ENCODE data around the gene CCDC15. TPM values are rescaled to one million over a fixed set of nuclear protein-coding genes. Genes with fewer than 3 reads are reported as not detected.
A peak's percentile ranks its signal among the peaks of the same experiment; 100 is the strongest.

CCDC15 gene, protein sequence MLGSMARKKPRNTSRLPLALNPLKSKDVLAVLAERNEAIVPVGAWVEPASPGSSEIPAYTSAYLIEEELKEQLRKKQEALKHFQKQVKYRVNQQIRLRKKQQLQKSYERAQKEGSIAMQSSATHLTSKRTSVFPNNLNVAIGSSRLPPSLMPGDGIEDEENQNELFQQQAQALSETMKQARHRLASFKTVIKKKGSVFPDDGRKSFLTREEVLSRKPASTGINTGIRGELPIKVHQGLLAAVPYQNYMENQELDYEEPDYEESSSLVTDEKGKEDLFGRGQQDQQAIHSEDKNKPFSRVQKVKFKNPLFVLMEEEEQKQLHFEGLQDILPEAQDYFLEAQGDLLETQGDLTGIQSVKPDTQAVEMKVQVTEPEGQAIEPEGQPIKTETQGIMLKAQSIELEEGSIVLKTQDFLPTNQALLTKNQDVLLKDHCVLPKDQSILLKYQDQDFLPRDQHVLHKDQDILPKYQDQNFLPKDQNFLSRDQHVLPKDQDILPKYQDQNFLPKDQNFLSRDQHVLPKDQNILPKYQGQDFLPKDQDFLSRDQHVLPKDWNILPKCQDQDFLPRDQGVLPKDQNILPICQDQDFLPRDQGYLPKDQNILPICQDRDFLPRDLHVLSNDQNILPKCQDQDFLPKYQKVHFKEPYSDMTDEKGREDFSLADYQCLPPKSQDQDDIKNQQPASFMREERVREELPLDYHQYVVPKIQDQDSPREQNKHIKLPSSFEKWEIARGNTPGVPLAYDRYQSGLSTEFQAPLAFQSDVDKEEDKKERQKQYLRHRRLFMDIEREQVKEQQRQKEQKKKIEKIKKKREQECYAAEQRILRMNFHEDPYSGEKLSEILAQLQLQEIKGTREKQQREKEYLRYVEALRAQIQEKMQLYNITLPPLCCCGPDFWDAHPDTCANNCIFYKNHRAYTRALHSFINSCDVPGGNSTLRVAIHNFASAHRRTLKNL
- 7.0 TPM for total RNA-seq
- 1.7 TPM for polyA plus RNA-seq
- long read RNA-seq, donor 1, result 0 reads
- long read RNA-seq, donor 2, result 0 reads
- long read RNA-seq, donor 3, partial matches to known transcripts, result 0 of 1 reads
- long read RNA-seq, donor 3, other reads (novel, unspliced or antisense), result 0 of 1 reads
- long read RNA-seq, donor 4, result 0 reads
- long read RNA-seq, donor 5, result 0 reads
- long read RNA-seq, donor 6, result 0 reads
- long read RNA-seq, donor 7, result 0 reads
- long read RNA-seq, donor 8, result 0 reads
- long read RNA-seq, donor 9, result 0 reads
- long read RNA-seq, donor 10, result 0 reads

DNA sequence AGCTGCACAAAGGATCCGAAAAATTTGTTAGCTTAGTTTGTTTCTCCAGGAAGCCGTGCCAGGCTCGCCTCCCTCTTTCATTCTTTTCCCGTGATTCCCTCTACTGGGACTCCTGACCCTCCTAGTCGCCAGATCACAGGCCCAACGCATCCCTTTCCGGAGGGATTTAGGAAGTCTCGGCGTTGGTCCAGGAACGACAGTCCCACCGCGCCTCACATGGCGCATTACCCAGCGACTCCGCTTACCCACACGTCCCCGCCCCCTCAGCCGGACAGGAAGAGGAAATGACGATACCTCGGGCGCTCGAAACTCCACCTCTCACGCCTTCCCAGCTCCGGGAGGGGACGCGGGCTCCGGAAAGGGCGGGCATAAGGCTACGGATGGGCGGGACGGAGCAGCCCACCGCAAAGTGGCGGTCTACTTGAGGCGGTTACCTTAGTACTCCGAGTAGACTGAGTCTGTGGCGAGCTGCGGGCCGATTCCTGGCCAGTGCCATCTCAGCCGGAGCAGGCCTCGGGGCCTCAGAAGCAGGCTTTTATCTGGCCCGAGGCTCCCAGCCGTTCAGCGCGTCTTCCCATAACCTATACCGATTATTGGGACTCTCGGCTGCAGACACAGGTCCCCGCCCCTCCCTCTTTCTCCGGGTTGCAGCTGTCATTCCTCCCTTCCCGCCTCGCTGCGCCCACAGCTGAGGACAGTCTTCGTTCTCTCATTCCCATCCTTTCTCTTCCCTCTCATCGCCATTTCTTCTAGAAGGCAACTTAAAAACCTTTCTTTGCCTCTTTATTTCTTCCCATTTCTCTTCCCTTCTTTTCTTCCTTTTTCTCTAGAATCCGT, at the start of gene CCDC15:
Gene CCDC15, plus strand, starts transcription at position 450 of the 837 bp plus-strand sequence. CDS start 531 bp downstream, outside the sequence.
- H3K27ac ChIP-seq (ENCODE audit: low read depth in 1 of 2, low read length in 1 of 2), result peak within 1 kb of the TSS; percentile 87 to 89
- peaks cover 11 to 20% of the 10 kb centered on the region in 2 donors for H3K4me1 ChIP-seq (ENCODE audit: control insufficient read depth in 2 of 2, insufficient read depth in 2 of 2, low read length in 2 of 2)
- peak within 1 kb of the TSS; percentile 75 to 78 for H3K4me3 ChIP-seq (ENCODE audit: low read length in 2 of 2)
- H3K36me3 ChIP-seq (ENCODE audit: control insufficient read depth in 2 of 2, insufficient read depth in 2 of 2, low read length in 1 of 2), result no peaks in the 10 kb centered on the region
- WGBS, result under 1% methylated on average over 54 of the region's 54 CpGs
- DNase-seq (ENCODE audit: low read depth in 6 of 9, low spot score in 9 of 9), result peak; percentile 88 to 98 (median 93)
- peaks cover 0 to 3% of the 10 kb centered on the region in 2 donors for H3K9me3 ChIP-seq (ENCODE audit: control insufficient read depth in 2 of 2, insufficient read depth in 1 of 2, low read length in 1 of 2)
- H3K27me3 ChIP-seq (ENCODE audit: control insufficient read depth in 2 of 2, insufficient read depth in 1 of 2, low read length in 1 of 2), result no peaks in the 10 kb centered on the region

DNA sequence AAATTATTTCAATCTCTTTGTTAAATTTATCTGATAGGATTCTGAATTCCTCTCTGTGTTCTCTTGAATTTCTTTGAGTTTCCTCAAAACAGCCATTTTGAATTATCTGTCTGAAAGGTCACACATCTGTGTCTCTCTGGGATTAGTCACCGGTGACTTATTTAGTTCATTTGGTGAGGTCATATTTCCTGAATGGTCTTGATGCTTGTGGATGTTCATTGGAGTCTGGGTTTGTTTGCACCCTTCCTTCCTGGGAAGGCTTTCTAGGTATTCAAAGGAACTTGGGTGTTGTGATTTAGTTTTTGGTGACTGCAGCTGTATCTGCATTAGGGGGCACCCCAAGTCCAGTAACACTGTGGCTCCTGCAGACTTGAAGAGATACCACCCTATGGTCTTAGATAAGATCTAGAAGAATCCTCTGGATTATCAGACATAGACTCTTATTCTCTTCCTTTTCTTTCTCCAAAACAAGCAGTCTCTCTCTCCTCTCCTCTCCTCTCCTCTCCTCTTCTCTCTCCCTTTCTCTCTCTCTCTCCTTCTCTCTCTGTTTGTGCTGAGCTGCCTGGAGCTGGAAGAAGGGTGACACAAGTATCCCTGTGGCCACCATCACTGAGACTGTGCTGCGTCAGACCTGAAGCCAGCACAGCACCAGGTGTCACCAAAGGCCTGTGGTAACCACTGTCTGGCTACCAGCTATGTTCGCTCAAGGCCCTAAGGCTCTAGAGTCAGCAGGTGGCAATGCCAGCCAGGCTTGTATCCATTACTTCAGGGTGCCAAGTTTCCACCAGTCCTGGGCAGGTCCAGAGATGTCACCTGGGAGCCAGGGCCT, 38.2 kb upstream of the CCDC15 start:
- H3K4me3 ChIP-seq (ENCODE audit: low read length in 2 of 2), result no peak overlapping the region
- no peaks in the 10 kb centered on the region for H3K36me3 ChIP-seq (ENCODE audit: control insufficient read depth in 2 of 2, insufficient read depth in 2 of 2, low read length in 1 of 2)
- H3K9me3 ChIP-seq (ENCODE audit: control insufficient read depth in 2 of 2, insufficient read depth in 1 of 2, low read length in 1 of 2), result no peaks in the 10 kb centered on the region
- peaks cover under 1 to 5% of the 10 kb centered on the region in 2 donors for H3K4me1 ChIP-seq (ENCODE audit: control insufficient read depth in 2 of 2, insufficient read depth in 2 of 2, low read length in 2 of 2)
- 91% methylated on average over 3 of the region's 3 CpGs for WGBS
- peaks cover 0 to under 1% of the 10 kb centered on the region in 2 donors for H3K27me3 ChIP-seq (ENCODE audit: control insufficient read depth in 2 of 2, insufficient read depth in 1 of 2, low read length in 1 of 2)
- no peak overlapping the region for H3K27ac ChIP-seq (ENCODE audit: low read depth in 1 of 2, low read length in 1 of 2)
- DNase-seq (ENCODE audit: low read depth in 6 of 9, low spot score in 9 of 9), result no peak

DNA sequence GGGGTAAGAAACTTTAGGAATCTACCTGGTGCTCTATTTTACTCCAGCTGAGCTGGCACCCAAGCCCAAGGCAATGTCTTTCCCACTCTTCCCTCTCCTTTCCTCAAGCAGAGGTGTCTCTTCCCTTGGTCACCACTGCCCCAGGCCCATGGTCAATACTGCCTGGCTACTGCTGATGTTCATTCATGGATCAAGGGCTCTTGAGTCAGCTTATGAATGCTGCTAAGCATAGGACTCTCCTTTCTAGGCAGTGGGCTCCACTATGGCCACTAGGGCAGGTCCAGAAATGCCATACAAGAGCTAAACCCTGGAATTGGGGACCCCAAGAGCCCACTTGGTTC, 37.7 kb upstream of the CCDC15 start:
- H3K4me3 ChIP-seq (ENCODE audit: low read length in 2 of 2), result no peak overlapping the region
- H3K4me1 ChIP-seq (ENCODE audit: control insufficient read depth in 2 of 2, insufficient read depth in 2 of 2, low read length in 2 of 2), result peaks cover 6 to 8% of the 10 kb centered on the region in 2 donors
- H3K36me3 ChIP-seq (ENCODE audit: control insufficient read depth in 2 of 2, insufficient read depth in 2 of 2, low read length in 1 of 2), result no peaks in the 10 kb centered on the region
- DNase-seq (ENCODE audit: low read depth in 6 of 9, low spot score in 9 of 9), result no peak
- no peaks in the 10 kb centered on the region for H3K9me3 ChIP-seq (ENCODE audit: control insufficient read depth in 2 of 2, insufficient read depth in 1 of 2, low read length in 1 of 2)
- H3K27ac ChIP-seq (ENCODE audit: low read depth in 1 of 2, low read length in 1 of 2), result no peak overlapping the region
- peaks cover 0 to 5% of the 10 kb centered on the region in 2 donors for H3K27me3 ChIP-seq (ENCODE audit: control insufficient read depth in 2 of 2, insufficient read depth in 1 of 2, low read length in 1 of 2)

DNA sequence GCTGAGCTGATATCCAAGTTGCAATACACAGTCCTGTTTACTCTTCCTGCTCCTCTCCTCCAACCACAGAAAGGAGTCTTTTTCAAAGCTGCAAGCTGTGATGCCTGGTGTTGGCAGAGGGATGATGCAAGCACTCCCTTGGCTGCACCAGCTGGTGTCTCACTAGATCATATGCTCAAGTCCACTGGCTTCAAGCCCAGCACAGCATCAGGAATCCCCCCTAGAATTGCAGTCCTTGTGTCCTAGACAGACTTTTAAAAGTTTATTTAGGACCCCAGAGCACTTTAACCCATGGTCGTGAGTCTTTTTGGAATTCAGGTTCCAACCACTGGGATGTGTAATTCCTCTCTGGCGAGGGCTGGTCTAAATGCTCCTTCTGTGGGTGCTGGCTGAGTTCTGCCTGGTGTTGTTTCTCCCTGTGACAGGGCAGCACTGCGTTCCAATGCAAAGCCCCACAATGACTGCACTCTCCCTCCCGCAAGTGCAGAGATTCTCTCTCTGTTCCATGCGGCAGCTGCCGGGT, 36.8 kb upstream of the CCDC15 start:
- Histone ChIP-seq H3K9me3 (ENCODE audit: control insufficient read depth in 2 of 2, insufficient read depth in 1 of 2, low read length in 1 of 2) (no peaks in the 10 kb centered on the region), H3K4me1 (ENCODE audit: control insufficient read depth in 2 of 2, insufficient read depth in 2 of 2, low read length in 2 of 2) (peaks cover 7 to 11% of the 10 kb centered on the region in 2 donors), H3K4me3 (ENCODE audit: low read length in 2 of 2) (no peak overlapping the region), H3K27me3 (ENCODE audit: control insufficient read depth in 2 of 2, insufficient read depth in 1 of 2, low read length in 1 of 2) (peaks cover 0 to 12% of the 10 kb centered on the region in 2 donors), H3K36me3 (ENCODE audit: control insufficient read depth in 2 of 2, insufficient read depth in 2 of 2, low read length in 1 of 2) (no peaks in the 10 kb centered on the region), H3K27ac (ENCODE audit: low read depth in 1 of 2, low read length in 1 of 2) (no peak overlapping the region)
- 87% methylated on average over 6 of the region's 6 CpGs for WGBS
- DNase-seq (ENCODE audit: low read depth in 6 of 9, low spot score in 9 of 9), result no peak

DNA sequence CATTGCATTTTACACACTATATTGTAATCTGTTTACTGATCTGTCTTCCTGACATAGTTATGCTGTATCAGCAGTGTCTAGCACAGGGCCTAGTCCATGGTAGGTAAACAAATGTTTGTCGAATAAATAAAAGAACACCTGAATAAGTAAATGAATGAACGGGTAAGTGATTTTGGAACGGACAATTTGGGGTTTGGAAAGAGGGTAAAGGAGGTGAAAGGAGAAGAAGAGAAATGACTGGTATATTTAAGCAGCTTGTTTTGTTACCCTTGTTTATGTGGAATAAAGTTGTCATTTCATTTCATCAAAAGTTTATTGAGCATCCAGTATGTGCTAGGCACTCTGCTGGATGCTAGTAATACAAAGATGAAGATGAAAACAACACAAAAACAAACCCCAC, 35.1 kb upstream of the CCDC15 start, which contains the start of gene HEPN1:
Gene HEPN1, plus strand, starts transcription at position 301 of the 400 bp plus-strand sequence.
- Histone ChIP-seq H3K4me1 (ENCODE audit: control insufficient read depth in 2 of 2, insufficient read depth in 2 of 2, low read length in 2 of 2) (peaks cover 14 to 26% of the 10 kb centered on the region in 2 donors), H3K27me3 (ENCODE audit: control insufficient read depth in 2 of 2, insufficient read depth in 1 of 2, low read length in 1 of 2) (peaks cover 0 to 17% of the 10 kb centered on the region in 2 donors), H3K36me3 (ENCODE audit: control insufficient read depth in 2 of 2, insufficient read depth in 2 of 2, low read length in 1 of 2) (no peaks in the 10 kb centered on the region), H3K27ac (ENCODE audit: low read depth in 1 of 2, low read length in 1 of 2) (no peak within 1 kb of the TSS), H3K4me3 (ENCODE audit: low read length in 2 of 2) (no peak within 1 kb of the TSS), H3K9me3 (ENCODE audit: control insufficient read depth in 2 of 2, insufficient read depth in 1 of 2, low read length in 1 of 2) (no peaks in the 10 kb centered on the region)
- 92% methylated on average over 3 of the region's 3 CpGs for WGBS
- no peak for DNase-seq (ENCODE audit: low read depth in 6 of 9, low spot score in 9 of 9)

DNA sequence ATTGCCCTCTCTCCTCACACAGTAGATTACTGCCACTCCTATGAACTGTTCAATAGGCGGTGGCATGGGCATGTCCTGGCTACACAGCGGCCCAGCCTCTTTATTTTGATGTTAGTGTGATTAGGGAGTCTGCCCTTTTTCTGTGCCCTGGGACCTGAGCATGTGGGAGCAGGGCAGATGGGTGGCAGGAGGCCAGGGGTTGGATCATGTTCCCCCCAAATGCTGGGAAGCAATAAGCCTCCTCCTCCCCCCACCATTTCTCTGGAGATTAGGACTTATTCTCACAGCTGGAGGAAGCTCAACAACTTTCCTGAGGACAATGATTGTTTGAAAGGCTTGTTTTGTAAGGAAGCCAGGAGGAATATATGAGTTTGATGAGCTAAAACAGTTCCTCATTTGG, 34.1 kb upstream of the CCDC15 start:
- DNase-seq (ENCODE audit: low read depth in 6 of 9, low spot score in 9 of 9), result no peak

DNA sequence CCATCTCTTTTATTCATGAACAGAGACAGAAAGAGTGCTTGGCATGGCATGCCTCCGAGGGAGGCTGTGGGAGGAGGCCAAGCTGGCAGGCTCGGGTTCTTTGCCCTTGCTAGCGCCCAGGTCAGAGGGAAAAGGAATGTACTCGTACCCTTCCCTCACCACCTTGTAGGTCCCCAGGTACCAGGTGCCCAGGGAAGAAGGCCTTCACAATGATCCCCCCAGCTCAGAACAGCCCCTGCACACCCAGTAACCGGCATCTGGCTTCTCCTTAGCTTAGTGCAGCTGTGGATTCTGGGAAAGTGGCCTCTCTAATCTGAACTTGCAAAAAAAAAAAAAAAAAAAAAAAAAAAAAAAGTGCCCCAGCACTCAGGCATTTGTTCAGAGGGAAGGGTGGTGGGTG, 33.6 kb upstream of the CCDC15 start:
- 98% methylated on average over 5 of the region's 5 CpGs for WGBS
- DNase-seq (ENCODE audit: low read depth in 6 of 9, low spot score in 9 of 9), result no peak
- H3K4me3 ChIP-seq (ENCODE audit: low read length in 2 of 2), result peak overlapping the region in 1 of 2 donors; percentile 57
- peaks cover 14 to 26% of the 10 kb centered on the region in 2 donors for H3K4me1 ChIP-seq (ENCODE audit: control insufficient read depth in 2 of 2, insufficient read depth in 2 of 2, low read length in 2 of 2)
- H3K27me3 ChIP-seq (ENCODE audit: control insufficient read depth in 2 of 2, insufficient read depth in 1 of 2, low read length in 1 of 2), result peaks cover 3 to 17% of the 10 kb centered on the region in 2 donors
- no peak overlapping the region for H3K27ac ChIP-seq (ENCODE audit: low read depth in 1 of 2, low read length in 1 of 2)
- H3K9me3 ChIP-seq (ENCODE audit: control insufficient read depth in 2 of 2, insufficient read depth in 1 of 2, low read length in 1 of 2), result no peaks in the 10 kb centered on the region
- no peaks in the 10 kb centered on the region for H3K36me3 ChIP-seq (ENCODE audit: control insufficient read depth in 2 of 2, insufficient read depth in 2 of 2, low read length in 1 of 2)

More for the DNA sequence above, 34.1 kb upstream of the CCDC15 start:
- Histone ChIP-seq H3K36me3 (ENCODE audit: control insufficient read depth in 2 of 2, insufficient read depth in 2 of 2, low read length in 1 of 2) (no peaks in the 10 kb centered on the region), H3K4me3 (ENCODE audit: low read length in 2 of 2) (no peak overlapping the region), H3K9me3 (ENCODE audit: control insufficient read depth in 2 of 2, insufficient read depth in 1 of 2, low read length in 1 of 2) (no peaks in the 10 kb centered on the region), H3K27ac (ENCODE audit: low read depth in 1 of 2, low read length in 1 of 2) (no peak overlapping the region), H3K4me1 (ENCODE audit: control insufficient read depth in 2 of 2, insufficient read depth in 2 of 2, low read length in 2 of 2) (peaks cover 14 to 26% of the 10 kb centered on the region in 2 donors), H3K27me3 (ENCODE audit: control insufficient read depth in 2 of 2, insufficient read depth in 1 of 2, low read length in 1 of 2) (peaks cover under 1 to 17% of the 10 kb centered on the region in 2 donors)
- WGBS, result 96% methylated on average over 2 of the region's 2 CpGs
